SK-N-MC (cell line): ENCODE results near the gene PLP2.
A peak's percentile ranks its signal among the peaks of the same experiment; 100 is the strongest.
"Not testable (repeated sequence)": the region's sequence is repeated elsewhere in the genome, so short reads cannot be mapped to it uniquely, and the experiment has no call there.

Source experiments
- DNase-seq: peaks from one replicate; pipeline ENCODE4 v3.0.0-alpha.2; 2011; ENCODE audit warnings: low read depth, low spot score
- H3K27ac ChIP-seq: fragments of 200-600 bp; sonication (generic); 2 replicates; pipeline ENCODE4 v1.5.1; 2016; ENCODE audit warnings: mixed run types
- H3K36me3 ChIP-seq: fragments of 200-600 bp; sonication (generic); 2 replicates; pipeline ENCODE4 v1.6.1; 2017; ENCODE audit warnings: antibody characterized with exemption, low read length, mixed read lengths; ENCODE audit not compliant: insufficient read depth
- H3K4me3 ChIP-seq: fragments of 200-600 bp; sonication (generic); 2 replicates; pipeline ENCODE4 v1.5.1; 2016
- H3K9ac ChIP-seq: fragments of 200-600 bp; sonication (generic); 2 replicates; pipeline ENCODE4 v1.8.0; 2017; ENCODE audit warnings: mixed run types, mixed read lengths; ENCODE audit not compliant: insufficient read length
- H3K9me3 ChIP-seq: fragments of 200-600 bp; sonication (generic); 2 replicates; pipeline ENCODE4 v1.6.1; 2017; ENCODE audit warnings: low read depth, mild to moderate bottlenecking, antibody characterized with exemption, low read length, moderate library complexity, mixed read lengths
- EZH2 ChIP-seq: fragments of 200-600 bp; sonication (generic); IDR thresholded peaks from one replicate; pipeline ENCODE4 v1.6.1; 2017; ENCODE audit warnings: antibody characterized with exemption
- FOXP2 ChIP-seq: optimal IDR thresholded peaks from 2 replicates; pipeline ENCODE3; 2011; ENCODE audit warnings: mild to moderate bottlenecking, moderate library complexity; ENCODE audit not compliant: insufficient read depth; ENCODE audit errors: extremely low read length, control extremely low read depth
- POLR2AphosphoS5 ChIP-seq: IDR thresholded peaks from 2 replicates; pipeline ENCODE4 v1.6.1; 2012; ENCODE audit warnings: mild to moderate bottlenecking, low read depth, low read length, borderline replicate concordance

PLP2 gene

GRCh38 chrX:49167740-49168108, 4.0 kb upstream of the PLP2 start:
- H3K9ac ChIP-seq = no peak overlapping the region
- H3K4me3 ChIP-seq = no peak overlapping the region
- no peaks in the 10 kb centered on the region for H3K9me3 ChIP-seq
- TF ChIP-seq FOXP2 (no peak), POLR2AphosphoS5 (no peak), EZH2 (no peak)
- H3K36me3 ChIP-seq = no peaks in the 10 kb centered on the region
- no peak overlapping the region for H3K27ac ChIP-seq
- DNase-seq = no peak

GRCh38 chrX:49172280-49172780, 632 bp downstream of the PLP2 start:
- H3K36me3 ChIP-seq = peaks cover 14% of the 10 kb centered on the region; the same call in 1 of the 2 replicates
- H3K27ac ChIP-seq = peak overlapping the region; percentile 57; the same call in 1 of the 2 replicates
- no peaks in the 10 kb centered on the region for H3K9me3 ChIP-seq
- peak overlapping the region; percentile 82 for H3K4me3 ChIP-seq
- DNase-seq = no peak
- TF ChIP-seq POLR2AphosphoS5 (peak; percentile 36; the same call in 1 of the 2 replicates), FOXP2 (no peak), EZH2 (no peak)
- peak overlapping the region; percentile 75 for H3K9ac ChIP-seq

DNA sequence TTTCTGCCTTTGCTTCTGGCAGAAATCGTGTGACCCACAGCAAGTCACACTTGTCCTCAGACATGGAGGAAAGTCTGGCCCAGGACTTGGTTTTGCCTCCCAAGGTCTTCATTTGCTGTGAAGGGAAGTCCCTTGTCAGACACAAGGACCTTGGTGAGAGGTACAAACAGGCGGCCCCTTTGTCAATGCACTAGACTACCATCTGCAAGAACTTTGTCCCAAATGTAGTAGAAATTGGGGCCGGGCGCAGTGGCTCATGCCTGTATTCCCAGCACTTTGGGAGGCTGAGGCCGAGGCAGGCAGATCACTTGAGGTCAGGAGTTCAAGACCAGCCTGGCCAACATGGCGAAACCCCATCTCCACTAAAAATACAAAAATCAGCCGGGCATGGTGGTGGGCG, 1.8 kb downstream of the PLP2 start:
- peaks cover 14% of the 10 kb centered on the region; the same call in 1 of the 2 replicates for H3K36me3 ChIP-seq
- not testable (repeated sequence) for DNase-seq, H3K27ac ChIP-seq, H3K9me3 ChIP-seq, H3K9ac ChIP-seq
- peak overlapping the region; percentile 82; the same call in 1 of the 2 replicates for H3K4me3 ChIP-seq

GRCh38 chrX:49174723-49175122, 3.0 kb downstream of the PLP2 start:
- TF ChIP-seq EZH2 (no peak), FOXP2 (no peak), POLR2AphosphoS5 (no peak)
- no peak overlapping the region for H3K27ac ChIP-seq
- DNase-seq = no peak

GRCh38 chrX:49175435-49176274, 4.0 kb downstream of the PLP2 start:
- Histone ChIP-seq H3K27ac (no peak overlapping the region), H3K4me3 (no peak overlapping the region), H3K9ac (no peak overlapping the region), H3K36me3 (peaks cover 14% of the 10 kb centered on the region; the same call in 1 of the 2 replicates), H3K9me3 (no peaks in the 10 kb centered on the region)
- DNase-seq = no peak
- TF ChIP-seq EZH2 = no peak
- TF ChIP-seq POLR2AphosphoS5 = no peak
- no peak for TF ChIP-seq FOXP2

More at GRCh38 chrX:49174723-49175122, 3.0 kb downstream of the PLP2 start:
- Histone ChIP-seq H3K36me3 (peaks cover 14% of the 10 kb centered on the region; the same call in 1 of the 2 replicates), H3K9ac (no peak overlapping the region), H3K9me3 (no peaks in the 10 kb centered on the region), H3K4me3 (no peak overlapping the region)

- DNase-seq = no peak
- H3K4me3 ChIP-seq = no peak overlapping the region
- TF ChIP-seq FOXP2 = no peak
- TF ChIP-seq EZH2 = no peak
- TF ChIP-seq POLR2AphosphoS5 = no peak
- no peak overlapping the region for H3K27ac ChIP-seq
- no peak overlapping the region for H3K9ac ChIP-seq
- no peaks in the 10 kb centered on the region for H3K9me3 ChIP-seq
- H3K36me3 ChIP-seq = peaks cover 14% of the 10 kb centered on the region; the same call in 1 of the 2 replicates
Observed at GRCh38 chrX:49176421-49177326, 5.0 kb downstream of the PLP2 start.

DNA sequence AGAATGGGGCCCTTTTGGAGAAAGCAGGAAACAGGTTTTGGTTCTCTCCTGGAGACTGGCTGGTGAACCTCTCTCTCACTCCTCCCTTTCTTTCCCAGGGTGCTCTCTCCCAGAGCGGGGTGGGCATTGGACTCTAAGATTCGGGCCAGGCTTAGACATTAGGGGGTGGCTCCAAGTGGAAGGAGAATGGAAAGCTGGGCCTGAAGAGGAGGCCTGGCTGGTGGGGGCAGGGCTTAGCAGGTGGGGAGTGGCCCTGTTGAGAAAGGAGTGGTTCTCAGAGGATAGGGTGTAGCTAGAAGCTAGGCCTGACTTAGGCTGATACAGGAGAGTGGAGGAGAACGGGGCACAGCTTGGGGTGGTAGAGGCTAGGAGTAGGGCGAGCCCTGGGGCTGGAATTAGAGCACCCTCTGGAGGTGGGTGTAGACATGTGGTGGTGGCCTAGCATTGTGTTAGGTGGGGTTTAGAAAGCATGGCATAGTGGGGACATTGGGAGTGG, 5.7 kb downstream of the PLP2 start:
- DNase-seq = no peak
- no peak overlapping the region for H3K27ac ChIP-seq

GRCh38 chrX:49177873-49178480, 6.3 kb downstream of the PLP2 start:
- no peak for TF ChIP-seq POLR2AphosphoS5
- TF ChIP-seq EZH2 = no peak
- TF ChIP-seq FOXP2 = no peak
- Histone ChIP-seq H3K36me3 (peaks cover 14% of the 10 kb centered on the region; the same call in 1 of the 2 replicates), H3K9ac (no peak overlapping the region), H3K27ac (no peak overlapping the region), H3K4me3 (no peak overlapping the region), H3K9me3 (no peaks in the 10 kb centered on the region)
- no peak for DNase-seq

More for the DNA sequence above, 5.7 kb downstream of the PLP2 start:
- TF ChIP-seq FOXP2 = no peak
- no peak for TF ChIP-seq POLR2AphosphoS5
- no peak for TF ChIP-seq EZH2
- Histone ChIP-seq H3K36me3 (peaks cover 14% of the 10 kb centered on the region; the same call in 1 of the 2 replicates), H3K4me3 (no peak overlapping the region), H3K9me3 (no peaks in the 10 kb centered on the region), H3K9ac (no peak overlapping the region)
